Measurements from ENCODE around the gene COL4A1. TPM values are rescaled to one million over a fixed set of nuclear protein-coding genes. Genes with fewer than 3 reads are reported as not detected.

Gene COL4A1
- total and polyA plus RNA-seq, 2 of the 13 experiments (the other 11 are each of a cell fraction or from before 2014, with no cell fraction given) = not detected

DNA sequence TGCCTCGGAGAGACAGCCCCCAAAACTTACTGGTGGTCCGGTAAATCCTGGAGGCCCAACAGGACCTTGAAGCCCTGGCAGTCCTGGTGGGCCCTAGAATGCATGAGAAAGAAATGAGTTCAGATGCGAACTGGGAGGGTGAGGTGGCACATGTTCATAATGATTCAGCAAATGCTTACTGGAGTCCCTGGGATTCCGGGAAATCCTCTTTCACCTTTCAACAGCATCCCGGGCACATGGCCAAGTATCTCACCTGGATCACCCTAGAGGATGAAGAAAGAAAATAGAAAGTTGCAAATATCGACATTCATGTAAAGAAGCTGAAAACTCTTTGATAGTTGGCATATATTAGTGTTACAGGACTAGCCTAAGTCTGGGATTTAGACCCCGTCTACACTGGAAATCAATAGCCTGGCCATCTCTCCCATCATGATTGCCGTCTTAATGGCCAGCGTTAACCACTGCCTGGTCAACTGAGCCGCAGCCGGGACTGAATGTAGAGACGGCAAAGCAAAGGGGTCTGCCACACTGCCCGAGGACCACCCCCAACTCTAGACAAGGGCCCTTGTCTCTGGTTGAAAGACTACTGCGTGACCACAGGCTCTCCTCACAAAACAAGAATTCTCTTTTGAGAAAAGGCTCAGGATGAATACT is 96.9 kb downstream of the COL4A1 start:
- Histone ChIP-seq H3K36me3 (replicated peaks in 1 of 2; ENCODE audit: control insufficient read depth in 1 of 2, insufficient read depth in 2 of 2, low read length in 2 of 2) (no peaks in the 10 kb centered on the region), H2AFZ (ENCODE audit: low read length) (no peak overlapping the region), H3K9me3 (ENCODE audit: low read length) (no peaks in the 10 kb centered on the region), H3K4me3 (replicated peaks in 1 of 3; ENCODE audit: insufficient read depth in 1 of 3, low read depth in 2 of 3, low read length in 3 of 3) (no peak overlapping the region), H3K9ac (ENCODE audit: insufficient read depth, low read depth, low read length) (no peak overlapping the region), H3K79me2 (ENCODE audit: insufficient read depth, low read length) (no peaks in the 10 kb centered on the region), H4K20me1 (ENCODE audit: insufficient read depth, low read length) (no peaks in the 10 kb centered on the region), H3K27me3 (ENCODE audit: control insufficient read depth in 1 of 2, insufficient read depth in 2 of 2, low read length in 2 of 2) (no peaks in the 10 kb centered on the region; a peak in 1 of 5 replicates), H3K4me2 (ENCODE audit: low read depth, low read length) (no peak overlapping the region), H3K27ac (ENCODE audit: extremely low read length, insufficient read depth, low read length) (no peak overlapping the region), H3K4me1 (ENCODE audit: insufficient read depth, low read length) (peaks cover 10% of the 10 kb centered on the region)
- in situ Hi-C loops (cut with HindIII; ENCODE audit: extremely low pct_ligation_motif_present, low pct_unique_long_range_greater_than_20kb) (loop anchor here (25.0 kb wide), 1 partner anchor 602 kb away; no protein-coding TSS in a partner anchor), intact Hi-C loops (cut with micrococcal nuclease; ENCODE audit: unreplicated experiment) (no loop called here)
- CTCF ChIA-PET (ENCODE audit: low intra/inter-chr PET ratio, low total read pairs) = no interaction called here
- DNase-seq (ENCODE audit: low spot score) (no peak), ATAC-seq (no peak), FAIRE-seq (no peak)
- POLR2A ChIA-PET = no interaction called here
- WGBS (ENCODE audit: low lambda C conversion rate) = 50% methylated on average over 8 of the region's 14 CpGs
- no TSS peak for BruUV-seq (replicated peaks)
- no peak for TF ChIP-seq EEA1 (CRISPR knock-in tag; IDR thresholded peaks at IDR 0.05; ENCODE audit: borderline replicate concordance)
- TF ChIP-seq, protein P1, sequence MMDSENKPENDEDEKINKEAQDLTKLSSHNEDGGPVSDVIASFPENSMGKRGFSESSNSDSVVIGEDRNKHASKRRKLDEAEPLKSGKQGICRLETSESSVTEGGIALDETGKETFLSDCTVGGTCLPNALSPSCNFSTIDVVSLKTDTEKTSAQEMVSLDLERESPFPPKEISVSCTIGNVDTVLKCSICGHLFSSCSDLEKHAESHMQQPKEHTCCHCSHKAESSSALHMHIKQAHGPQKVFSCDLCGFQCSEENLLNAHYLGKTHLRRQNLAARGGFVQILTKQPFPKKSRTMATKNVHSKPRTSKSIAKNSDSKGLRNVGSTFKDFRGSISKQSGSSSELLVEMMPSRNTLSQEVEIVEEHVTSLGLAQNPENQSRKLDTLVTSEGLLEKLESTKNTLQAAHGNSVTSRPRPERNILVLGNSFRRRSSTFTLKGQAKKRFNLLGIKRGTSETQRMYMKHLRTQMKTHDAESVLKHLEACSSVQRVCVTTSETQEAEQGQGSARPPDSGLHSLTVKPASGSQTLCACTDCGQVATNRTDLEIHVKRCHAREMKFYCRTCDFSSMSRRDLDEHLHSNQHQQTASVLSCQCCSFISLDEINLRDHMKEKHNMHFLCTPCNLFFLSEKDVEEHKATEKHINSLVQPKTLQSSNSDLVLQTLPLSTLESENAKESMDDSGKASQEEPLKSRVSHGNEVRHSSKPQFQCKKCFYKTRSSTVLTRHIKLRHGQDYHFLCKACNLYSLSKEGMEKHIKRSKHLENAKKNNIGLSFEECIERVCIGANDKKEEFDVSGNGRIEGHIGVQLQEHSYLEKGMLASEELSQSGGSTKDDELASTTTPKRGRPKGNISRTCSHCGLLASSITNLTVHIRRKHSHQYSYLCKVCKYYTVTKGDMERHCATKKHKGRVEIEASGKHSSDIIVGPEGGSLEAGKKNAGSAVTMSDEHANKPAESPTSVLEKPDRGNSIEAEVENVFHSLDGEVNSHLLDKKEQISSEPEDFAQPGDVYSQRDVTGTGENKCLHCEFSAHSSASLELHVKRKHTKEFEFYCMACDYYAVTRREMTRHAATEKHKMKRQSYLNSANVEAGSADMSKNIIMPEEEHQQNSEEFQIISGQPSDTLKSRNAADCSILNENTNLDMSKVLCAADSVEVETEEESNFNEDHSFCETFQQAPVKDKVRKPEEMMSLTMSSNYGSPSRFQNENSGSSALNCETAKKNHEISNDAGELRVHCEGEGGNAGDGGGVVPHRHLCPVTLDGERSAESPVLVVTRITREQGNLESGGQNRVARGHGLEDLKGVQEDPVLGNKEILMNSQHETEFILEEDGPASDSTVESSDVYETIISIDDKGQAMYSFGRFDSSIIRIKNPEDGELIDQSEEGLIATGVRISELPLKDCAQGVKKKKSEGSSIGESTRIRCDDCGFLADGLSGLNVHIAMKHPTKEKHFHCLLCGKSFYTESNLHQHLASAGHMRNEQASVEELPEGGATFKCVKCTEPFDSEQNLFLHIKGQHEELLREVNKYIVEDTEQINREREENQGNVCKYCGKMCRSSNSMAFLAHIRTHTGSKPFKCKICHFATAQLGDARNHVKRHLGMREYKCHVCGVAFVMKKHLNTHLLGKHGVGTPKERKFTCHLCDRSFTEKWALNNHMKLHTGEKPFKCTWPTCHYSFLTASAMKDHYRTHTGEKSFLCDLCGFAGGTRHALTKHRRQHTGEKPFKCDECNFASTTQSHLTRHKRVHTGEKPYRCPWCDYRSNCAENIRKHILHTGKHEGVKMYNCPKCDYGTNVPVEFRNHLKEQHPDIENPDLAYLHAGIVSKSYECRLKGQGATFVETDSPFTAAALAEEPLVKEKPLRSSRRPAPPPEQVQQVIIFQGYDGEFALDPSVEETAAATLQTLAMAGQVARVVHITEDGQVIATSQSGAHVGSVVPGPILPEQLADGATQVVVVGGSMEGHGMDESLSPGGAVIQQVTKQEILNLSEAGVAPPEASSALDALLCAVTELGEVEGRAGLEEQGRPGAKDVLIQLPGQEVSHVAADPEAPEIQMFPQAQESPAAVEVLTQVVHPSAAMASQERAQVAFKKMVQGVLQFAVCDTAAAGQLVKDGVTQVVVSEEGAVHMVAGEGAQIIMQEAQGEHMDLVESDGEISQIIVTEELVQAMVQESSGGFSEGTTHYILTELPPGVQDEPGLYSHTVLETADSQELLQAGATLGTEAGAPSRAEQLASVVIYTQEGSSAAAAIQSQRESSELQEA (CRISPR knock-in tag; IDR thresholded peaks at IDR 0.05; ENCODE audit: not compliant biosample characterization) = no peak
- TF ChIP-seq, protein P2, sequence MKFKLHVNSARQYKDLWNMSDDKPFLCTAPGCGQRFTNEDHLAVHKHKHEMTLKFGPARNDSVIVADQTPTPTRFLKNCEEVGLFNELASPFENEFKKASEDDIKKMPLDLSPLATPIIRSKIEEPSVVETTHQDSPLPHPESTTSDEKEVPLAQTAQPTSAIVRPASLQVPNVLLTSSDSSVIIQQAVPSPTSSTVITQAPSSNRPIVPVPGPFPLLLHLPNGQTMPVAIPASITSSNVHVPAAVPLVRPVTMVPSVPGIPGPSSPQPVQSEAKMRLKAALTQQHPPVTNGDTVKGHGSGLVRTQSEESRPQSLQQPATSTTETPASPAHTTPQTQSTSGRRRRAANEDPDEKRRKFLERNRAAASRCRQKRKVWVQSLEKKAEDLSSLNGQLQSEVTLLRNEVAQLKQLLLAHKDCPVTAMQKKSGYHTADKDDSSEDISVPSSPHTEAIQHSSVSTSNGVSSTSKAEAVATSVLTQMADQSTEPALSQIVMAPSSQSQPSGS (CRISPR knock-in tag; IDR thresholded peaks at IDR 0.05) = no peak
- no peak for TF ChIP-seq HNRNPK (IDR thresholded peaks at IDR 0.05; ENCODE audit: low read depth, low read length, poor library complexity, severe bottlenecking)
- TF ChIP-seq ZNF326 (CRISPR knock-in tag; IDR thresholded peaks at IDR 0.05; ENCODE audit: borderline replicate concordance) = no peak
- no peak for TF ChIP-seq NR2F6 (IDR thresholded peaks at IDR 0.05)
- TF ChIP-seq NR2F6 (CRISPR knock-in tag; IDR thresholded peaks at IDR 0.05) = no peak
- no peak for TF ChIP-seq TBX3 (IDR thresholded peaks at IDR 0.05; ENCODE audit: borderline replicate concordance)
- TF ChIP-seq, protein P3, sequence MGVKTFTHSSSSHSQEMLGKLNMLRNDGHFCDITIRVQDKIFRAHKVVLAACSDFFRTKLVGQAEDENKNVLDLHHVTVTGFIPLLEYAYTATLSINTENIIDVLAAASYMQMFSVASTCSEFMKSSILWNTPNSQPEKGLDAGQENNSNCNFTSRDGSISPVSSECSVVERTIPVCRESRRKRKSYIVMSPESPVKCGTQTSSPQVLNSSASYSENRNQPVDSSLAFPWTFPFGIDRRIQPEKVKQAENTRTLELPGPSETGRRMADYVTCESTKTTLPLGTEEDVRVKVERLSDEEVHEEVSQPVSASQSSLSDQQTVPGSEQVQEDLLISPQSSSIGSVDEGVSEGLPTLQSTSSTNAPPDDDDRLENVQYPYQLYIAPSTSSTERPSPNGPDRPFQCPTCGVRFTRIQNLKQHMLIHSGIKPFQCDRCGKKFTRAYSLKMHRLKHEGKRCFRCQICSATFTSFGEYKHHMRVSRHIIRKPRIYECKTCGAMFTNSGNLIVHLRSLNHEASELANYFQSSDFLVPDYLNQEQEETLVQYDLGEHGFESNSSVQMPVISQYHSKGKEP (CRISPR knock-in tag; IDR thresholded peaks at IDR 0.05) = no peak
- TF ChIP-seq XBP1 (CRISPR knock-in tag; IDR thresholded peaks at IDR 0.05) = no peak
- TF ChIP-seq HMG20B (CRISPR knock-in tag; conservative IDR thresholded peaks at IDR 0.05) = no peak
- no peak for TF ChIP-seq ZNF225 (CRISPR knock-in tag; IDR thresholded peaks at IDR 0.05)
- TF ChIP-seq, protein P4, sequence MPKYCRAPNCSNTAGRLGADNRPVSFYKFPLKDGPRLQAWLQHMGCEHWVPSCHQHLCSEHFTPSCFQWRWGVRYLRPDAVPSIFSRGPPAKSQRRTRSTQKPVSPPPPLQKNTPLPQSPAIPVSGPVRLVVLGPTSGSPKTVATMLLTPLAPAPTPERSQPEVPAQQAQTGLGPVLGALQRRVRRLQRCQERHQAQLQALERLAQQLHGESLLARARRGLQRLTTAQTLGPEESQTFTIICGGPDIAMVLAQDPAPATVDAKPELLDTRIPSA (CRISPR knock-in tag; IDR thresholded peaks at IDR 0.05; ENCODE audit: borderline replicate concordance) = no peak
